A172 (cell line): ENCODE results near the gene ETS1. TPM values are rescaled to one million over a fixed set of nuclear protein-coding genes. Genes with fewer than 3 reads are reported as not detected.

Experiments
- total RNA-seq: library from RNA; depleted of rRNA; stranded (reverse); fragments of >200 nt; shearing (Covaris generic); gene quantifications from 2 replicates; pipeline ENCODE4 v1.2.3, GENCODE V29; 2014; rRNA removed

ETS1 gene
- total RNA-seq, 1 experiment from 2014 or later = 39.4 TPM

Other genes starting within 250 kb of the ETS1 start
- gene FLI1, start 106.5 kb upstream of the ETS1 start, total RNA-seq = 3.6 and 6.1 TPM in 2 replicates